GM21390 (cell line): ENCODE data around the gene ZNF507.
A peak's percentile ranks its signal among the peaks of the same experiment; 100 is the strongest.

Experiments used
- ATAC-seq: cut with Tn5 transposase; IDR thresholded peaks from one replicate; pipeline ENCODE4 v1.9.1; 2021; ENCODE audit not compliant: unreplicated experiment

The ZNF507 gene

DNA sequence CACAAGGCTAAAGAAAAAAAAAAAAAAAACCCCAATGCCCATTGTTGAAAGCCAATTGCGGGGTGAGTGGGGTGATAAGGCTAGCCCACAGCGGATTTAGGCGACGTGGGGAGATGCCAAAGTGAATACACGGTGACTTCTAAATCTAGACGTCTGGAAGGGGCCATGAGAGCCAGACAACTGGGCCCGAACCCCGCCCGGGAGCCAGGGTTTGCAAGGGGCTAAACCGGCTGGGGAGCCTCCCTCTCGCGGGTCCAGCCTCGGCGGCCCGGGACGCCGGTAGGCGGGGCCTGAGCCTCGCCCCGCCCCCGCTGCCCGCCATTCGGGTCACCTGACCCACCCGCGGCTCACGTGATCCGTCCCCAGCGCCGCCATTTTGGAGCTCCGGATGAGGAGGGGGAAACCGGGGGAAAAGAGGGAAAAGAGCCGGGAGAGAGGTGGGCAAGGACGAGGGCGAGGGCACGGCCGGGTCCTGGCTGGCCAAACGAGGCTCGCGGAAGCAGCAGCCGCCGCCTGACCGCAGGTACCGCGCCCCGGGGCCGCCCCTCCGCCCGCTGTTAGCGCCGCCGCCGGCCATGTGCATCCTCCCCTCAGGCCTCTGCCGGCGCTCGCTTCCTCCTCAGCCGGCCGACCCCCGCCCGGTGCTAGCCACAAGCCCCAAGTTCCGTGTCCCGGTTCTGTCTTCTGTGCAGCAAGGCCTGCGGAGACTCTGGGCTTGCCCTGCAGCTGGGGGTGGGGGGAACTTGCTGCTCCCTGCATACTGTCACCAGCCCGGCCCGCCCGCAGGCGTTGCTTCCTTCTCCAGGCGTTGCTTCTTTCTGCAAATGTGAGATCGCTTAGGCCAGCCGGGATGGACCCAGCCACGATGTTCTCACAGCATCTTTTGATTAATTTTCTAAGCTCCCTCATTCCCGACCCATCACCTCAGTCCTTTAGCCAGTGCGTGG lies at the start of gene ZNF507:
TSS of gene ZNF507 (plus strand) at position 350 of the 947 bp plus-strand sequence. CDS start 7,221 bp downstream, outside the sequence.
- ATAC-seq: peak; percentile 81

DNA sequence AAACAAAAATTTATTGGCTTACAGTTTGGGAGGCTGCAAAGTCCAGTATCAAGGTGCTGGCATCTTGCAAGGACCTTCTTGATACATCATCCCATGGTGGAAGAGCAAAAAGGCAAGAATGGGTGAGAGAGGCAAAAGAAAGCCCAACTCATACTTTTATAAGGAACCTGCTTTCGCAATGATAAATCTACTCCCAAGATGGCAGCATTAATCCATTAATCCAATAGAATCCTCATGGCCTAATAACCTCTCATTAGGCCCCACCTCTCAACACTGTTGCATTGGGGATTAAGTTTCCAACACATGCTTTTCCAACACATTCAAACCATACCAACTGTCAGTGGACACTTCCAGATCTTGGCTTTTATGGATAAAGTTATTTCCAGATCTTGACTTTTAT lies 48.7 kb upstream of the ZNF507 start:
- no peak for ATAC-seq

DNA sequence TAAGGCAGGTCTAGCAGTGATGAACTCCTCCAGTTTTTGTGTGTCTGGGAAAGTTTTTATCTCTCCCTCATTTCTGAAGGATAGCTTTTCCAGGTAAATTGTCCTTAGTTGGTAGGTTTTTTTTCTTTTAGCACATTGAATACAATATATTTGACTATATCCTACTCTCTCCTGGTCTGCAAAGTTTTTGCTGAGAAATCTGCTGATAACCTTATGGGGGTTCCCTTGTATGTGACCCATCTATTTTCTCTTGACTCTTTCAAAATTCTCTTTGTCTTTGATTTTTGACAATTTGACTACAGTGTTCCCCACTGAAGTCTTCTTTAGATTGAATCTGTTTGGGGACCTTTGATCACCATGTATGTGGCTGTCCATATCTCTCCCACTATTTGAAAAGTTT lies 42.6 kb upstream of the ZNF507 start:
- no peak for ATAC-seq

DNA sequence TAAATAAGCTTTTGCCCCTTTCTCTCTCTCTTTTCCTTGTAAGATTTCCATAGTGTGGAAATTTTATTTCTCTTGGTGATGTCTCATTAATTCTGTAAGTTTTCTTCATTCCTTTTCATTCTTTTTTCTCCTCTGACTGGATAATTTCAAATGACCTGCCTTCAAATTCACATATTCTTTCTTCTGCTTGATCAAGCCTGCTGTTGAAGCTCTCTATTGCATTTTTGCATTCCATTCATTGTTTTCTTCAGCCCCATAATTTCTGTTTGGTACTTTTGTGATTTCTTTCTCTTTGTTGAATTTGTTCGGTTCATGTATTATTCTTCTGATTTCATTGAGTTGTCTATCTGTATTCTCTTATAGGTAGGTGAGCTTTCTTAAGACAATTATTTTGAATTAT lies 42.2 kb upstream of the ZNF507 start:
- no peak for ATAC-seq

DNA sequence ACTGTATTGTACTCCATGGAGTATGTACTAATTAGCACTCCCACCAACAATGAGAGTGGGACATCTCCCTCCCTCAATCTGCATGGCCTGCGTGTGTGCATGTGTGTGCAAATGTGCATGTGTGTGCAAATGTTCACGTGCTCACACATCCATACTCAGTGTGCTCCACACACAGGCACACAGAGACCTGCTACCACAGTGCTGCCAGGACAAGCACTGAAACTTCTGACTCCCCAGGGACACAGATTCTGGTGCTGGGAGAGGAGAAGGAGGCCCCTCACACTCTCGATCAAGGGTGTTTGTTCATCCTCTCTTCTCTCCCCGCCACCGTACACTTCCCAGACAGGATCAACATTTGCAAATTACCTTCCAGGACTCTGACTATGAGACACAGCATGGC lies 37.8 kb upstream of the ZNF507 start:
- no peak for ATAC-seq

DNA sequence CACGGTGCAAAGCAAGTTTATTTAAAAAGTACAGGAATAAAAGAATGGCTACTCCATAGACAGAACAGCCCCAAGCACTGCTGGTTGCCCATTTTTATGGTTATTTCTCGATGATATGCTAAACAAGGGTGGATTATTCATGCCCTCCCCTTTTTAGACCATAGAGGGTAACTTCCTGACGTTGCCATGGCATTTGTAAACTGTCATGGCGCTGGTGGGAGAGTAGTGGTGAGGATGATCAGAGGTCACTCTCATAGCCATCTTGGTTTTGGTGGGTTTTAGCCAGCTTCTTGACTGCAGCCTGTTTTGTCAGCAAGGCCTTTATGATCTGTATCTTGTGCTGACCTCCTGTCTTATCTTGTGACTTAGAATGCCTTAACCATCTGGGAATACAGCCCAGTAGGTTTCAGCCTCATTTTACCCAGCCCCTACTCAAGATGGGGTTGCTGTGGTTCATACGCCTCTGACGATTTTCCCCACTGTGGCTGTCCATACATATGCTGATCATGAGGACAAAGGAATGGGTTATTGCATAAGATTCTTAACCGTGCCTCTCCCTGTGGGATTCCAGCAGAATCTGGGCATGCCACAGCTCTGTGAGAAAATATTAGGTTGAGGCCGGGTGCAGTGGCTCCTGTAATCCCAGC lies 36.9 kb upstream of the ZNF507 start:
- no peak for ATAC-seq

DNA sequence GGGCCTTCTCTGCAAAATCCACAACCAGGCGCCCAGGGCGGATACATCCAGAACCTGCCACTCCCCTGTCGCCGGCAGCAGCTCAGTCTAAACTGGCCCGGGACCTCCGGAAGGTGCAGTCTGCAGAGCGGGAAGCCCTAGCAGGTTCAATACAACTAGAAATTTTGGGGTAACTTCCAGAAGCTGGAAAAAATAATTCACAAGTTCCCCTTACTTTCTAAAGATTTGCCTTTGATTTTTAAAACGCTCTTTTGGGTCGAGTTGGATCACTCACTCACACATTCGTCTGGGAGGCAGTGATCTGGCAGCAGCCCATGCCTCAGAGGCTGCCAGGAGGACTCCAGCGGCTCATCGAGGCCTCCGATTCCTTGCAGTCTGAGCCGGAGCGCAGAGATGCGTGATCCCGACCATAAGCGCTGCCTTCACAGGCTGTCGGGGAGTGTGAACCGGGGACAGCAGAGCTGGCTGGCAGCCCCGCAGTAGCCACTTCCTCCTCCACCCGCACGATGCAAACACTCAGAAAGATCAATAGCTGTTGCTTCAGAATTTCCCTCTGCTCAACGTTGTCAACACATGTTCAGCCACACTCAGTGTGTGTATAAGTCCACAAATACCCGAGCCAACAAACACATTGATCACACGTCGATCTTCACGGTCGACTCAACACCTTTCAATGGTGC lies 35.6 kb upstream of the ZNF507 start:
- no peak for ATAC-seq

DNA sequence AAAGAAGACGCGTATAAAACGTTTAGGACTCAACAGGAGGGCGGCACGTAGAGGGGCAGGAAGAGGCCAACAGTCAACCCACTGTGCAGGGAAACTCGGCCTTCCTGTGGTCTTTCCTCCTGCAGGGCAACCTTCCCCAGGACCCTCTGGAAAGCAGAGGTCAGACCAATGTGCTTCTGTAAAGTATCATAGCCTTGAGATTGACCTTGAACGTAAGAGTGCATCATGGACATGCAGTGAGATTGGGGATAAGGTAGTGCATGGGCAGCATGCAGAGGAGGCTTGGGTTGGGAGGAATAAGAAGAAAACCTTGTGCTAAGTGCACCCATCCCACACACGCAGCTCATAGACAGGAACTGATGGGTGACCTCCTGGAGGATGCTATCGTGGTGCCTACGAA lies 34.0 kb upstream of the ZNF507 start:
- ATAC-seq: no peak

DNA sequence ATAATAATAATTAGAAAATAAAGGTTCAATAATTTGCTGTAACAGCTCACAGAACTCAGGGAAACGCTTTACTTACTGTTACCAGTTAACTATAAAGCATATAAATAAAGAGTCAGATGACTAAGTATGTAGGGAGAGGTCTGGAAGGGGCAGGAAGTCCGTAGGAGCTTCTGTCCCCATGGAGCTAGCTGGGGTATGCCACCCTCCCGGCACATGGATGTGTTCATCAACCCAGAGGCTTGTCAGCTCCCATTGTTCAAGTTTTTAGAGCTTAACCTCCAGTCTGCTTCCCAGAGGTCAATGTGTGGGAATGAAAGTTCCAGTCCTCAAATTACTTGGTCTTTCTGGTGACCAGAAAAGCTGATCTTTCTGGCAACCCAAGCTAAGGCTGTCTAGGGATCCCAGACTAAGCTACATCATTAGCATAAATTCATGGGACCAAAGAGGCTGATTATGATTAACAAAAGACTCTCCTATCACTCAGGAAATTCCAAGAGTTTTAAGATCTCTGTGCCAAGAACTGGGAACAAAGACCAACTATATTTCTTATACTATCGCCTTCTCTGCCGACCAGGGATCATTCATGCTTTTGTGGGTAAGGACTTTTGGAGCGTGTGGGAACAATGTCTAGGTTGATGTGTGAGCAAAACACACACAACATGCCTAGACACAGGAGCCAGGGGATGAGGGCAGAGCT lies 31.7 kb upstream of the ZNF507 start:
- no peak for ATAC-seq

DNA sequence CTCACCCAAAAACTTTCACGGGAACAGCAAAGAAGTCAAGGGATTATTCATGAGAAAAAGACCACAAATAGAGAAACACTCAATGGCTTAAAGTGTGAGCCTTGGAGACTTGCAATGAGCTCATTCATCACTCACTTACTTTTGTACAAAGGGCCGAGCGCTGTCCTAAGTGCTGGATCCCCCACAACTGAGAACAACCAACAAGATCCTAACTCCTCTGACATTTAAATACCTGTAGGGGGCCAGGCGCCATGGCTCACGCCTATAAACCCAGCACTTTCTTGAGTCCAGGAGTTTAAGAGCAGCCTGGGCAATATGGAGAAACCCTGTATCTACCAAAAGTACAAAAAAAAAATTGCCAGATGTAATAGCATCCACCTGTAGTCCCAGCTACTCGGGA lies 29.4 kb upstream of the ZNF507 start:
- ATAC-seq: no peak

DNA sequence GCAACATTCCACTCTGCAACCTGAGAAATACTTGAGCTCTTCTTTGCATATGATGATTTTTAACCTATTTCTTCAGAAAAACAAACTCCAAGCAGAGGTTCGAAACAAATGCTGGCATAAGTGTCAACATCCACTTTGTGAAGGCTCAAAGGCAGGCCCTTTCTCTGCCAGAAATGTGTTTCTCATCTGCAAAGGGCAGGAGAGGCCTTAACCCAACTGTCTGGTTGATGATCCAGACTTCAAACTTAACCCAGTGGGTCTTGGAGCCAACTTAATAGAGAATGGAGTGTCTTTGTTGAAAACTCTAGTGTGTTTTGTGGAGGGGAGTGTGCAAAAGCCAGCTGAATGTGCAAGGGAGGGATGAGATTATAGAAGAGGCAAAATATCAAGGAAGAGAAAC lies 28.3 kb upstream of the ZNF507 start:
- ATAC-seq: no peak

DNA sequence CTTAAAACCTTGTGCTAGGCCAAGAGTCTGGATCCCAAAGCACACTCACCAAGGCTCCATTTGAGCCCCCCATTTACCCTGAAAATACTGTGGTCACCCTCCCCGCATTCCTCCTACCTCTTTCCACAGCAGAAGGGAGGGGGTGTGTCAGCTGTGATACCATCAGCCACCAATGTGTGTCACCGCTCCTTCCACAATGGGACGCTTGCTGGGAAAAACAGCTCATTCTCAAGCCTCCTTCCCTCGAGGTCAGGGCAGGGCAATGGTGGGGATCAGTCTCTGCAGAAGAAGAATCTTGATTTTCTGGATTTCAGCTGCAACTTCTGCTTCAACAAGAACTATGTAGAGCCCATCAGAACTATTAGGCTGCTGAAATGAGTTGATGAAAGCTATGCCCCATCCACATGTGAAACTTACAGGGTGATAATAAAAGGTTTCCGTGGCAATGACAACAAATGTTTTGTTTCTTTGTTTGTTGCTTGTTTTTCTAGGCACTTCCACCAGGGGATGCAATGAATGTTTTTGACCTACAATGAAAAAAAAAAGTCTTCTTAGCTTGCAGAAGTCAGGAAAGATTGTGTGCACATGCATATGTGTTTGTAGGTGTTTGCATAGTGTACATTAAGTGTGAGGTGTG lies 26.4 kb upstream of the ZNF507 start:
- no peak for ATAC-seq

DNA sequence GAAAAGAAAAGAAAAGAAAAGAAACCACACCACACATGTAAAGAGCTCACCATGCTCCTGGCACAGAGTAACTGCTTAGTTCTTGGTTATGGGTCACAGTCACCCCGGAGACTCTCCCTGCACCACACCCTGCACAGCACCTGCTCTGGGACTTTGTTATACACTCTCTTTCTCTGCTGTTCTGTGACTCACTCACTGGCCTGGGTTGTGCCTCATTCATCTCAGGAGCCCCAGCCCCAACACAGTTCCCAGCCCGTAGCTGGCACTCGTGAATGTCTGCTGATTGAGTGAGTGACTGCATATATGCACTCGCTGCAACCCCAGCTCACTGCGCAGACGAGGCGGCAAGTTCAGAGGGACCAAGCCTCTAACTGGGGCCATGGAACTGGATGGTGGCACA lies 22.9 kb upstream of the ZNF507 start:
- no peak for ATAC-seq

DNA sequence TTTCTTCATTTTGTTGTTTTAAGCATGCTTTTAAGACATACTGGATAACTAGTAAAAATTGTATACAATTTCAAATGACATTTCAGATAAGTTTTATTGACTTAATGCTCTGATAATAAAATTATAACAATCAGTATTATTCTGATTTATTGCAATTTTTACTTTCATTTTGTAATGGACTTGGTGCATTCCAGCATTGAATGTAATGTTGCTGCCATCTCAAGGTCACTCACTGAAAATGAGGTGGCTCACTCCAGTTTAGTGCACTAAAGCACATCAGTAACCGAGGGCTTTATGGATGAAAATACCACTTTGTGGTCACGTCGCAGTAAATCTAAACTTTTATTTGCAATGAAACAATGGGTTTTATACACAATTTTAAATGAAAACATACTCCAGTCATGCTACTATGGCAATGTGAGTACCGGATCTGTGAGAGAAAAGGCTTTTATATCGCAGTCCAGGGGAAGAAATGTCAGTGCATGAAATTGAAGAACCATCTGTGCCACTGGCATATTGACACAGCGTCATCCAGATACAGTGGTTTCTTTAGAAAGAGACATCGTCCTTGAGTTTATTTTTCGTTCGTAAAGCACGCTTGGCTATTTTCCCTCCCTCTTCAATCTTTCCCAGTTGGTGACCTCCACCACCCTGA lies 20.7 kb upstream of the ZNF507 start:
- ATAC-seq: no peak

DNA sequence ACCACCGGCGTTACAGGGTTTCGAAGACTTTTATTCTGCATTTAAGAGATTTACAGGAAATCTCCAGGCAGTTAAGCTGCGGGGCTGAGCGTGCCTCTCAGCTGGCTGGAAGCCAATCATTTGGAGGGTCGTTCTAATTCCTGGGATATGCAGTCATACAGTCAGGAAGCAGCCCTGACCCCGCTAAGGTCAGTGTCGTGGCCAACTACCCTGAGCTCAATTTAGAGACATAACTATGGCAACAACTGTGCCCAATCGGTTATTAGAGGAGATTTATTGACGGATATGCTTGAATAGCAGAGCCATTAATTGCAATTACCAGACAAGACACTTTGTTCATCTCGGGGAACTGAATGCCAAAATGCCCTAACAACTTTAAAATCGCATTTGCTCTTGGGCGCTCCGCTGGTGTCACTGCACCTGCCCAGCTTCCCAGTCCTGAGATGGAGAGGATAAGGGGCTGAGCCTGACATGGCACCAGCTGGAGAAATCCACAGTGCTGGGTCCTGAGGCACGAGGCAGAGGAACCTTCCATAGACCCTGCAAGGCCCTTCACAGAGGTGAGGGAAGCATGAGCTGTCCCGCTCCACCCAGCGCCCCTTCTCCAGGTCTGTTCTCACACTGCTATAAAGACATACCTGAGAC lies 15.1 kb upstream of the ZNF507 start:
- ATAC-seq: no peak

DNA sequence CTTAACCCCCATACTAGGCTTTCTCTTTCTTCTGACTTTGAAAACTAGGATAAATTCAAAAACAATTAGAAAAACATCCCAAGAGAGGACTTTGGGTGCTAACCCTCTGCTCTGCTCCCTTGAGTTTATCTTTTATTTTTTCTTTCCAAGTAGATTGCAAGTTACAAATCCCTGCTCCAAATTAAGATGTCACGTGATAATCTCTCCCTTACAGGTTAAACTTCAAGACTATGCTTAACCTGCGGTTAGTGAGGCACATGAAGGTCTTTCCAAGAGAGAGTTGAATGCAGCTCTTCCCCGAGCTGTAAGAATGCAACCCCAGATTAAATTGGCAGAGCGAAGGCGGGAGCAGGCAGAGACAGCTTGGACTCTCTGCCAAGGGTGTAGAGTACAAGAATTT lies 12.2 kb upstream of the ZNF507 start:
- no peak for ATAC-seq

DNA sequence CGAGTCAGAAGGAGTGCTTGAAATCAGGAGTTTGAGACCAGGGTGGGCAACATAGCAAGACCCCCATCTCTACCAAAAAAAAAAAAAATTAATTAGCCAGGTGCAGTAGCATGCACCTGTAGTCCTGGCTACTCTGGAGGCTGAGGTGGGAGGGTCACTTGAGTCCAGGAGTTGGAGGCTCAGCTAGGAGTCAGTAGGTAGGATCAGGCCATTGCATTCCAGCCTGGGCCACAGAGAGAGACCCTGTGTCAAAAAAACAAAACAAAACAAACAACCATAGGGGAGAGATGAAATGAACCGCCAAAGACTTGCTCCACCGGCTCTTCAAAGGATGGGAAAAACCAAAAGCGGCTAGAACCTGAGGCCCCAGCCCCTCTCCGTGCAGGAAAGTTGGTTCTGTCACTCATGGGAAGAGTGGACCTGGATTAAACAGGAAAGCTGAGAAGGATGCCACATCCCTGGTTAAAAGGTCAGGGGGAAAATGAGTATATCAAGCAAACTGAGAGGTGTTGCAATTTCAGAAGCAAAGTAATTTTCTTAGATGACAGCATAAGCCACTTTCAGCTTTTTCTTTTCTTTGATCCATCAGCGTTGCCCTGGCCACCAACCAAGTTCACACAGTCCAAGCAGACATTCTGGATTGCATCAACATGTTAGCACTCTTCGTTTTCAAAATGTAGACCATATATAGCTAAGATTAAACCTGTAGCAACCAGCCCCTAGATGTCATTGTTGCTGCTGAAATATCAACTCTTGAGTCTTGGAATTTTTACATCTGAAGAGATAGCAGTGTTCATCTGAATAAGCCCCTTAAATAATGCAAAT lies 8.9 kb upstream of the ZNF507 start:
- no peak for ATAC-seq

DNA sequence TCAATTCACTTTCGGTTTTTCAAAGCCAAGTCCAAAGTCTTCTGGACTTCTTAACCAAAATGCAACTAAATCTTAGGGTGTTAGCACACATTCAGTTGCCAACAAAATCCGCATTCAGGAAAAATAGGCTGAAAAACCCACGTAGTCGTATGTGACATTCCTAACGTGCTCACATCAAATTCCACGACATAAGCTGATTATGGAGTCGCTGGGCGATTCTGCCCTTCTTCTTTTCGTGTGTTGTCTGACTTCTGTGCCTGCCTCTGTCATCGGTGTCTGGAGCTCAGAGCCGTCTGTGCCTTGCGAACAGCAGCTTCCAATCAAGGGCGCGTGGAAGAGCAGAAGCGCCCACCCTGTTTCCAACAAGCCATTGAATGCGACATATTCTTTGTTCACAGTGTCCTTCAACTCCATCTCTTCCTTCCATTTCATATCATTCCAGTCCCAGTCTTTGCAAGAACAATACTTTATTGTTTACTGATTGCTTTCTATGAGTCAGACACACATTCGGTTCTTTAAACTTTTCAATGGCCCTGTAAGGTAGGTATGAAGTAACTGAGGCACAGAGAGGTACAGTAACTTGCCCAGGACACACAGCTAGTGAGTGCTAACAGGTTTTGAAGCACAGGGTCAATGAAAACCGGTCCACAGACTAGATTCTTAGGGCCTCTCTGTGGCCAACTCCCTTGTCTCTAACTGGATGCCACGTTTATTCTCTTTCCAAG lies 8.2 kb upstream of the ZNF507 start:
- no peak for ATAC-seq
